Endothelial cell of umbilical vein (primary cell): ENCODE results near the gene FER. TPM values are rescaled to one million over a fixed set of nuclear protein-coding genes. Genes with fewer than 3 reads are reported as not detected.

Experiments used
- BruUV-seq: library from RNA; stranded (reverse); fragments of 400-500 nt; replicated peaks from 2 replicates; lab custom pipeline; 2021; lab: Mats Ljungman, UMichigan
- CTCF ChIA-PET: fragments of 300-600, 350-600 bp; sonication (Branson Sonifier 250); formaldehyde crosslinking; loops from one replicate; lab custom pipeline; 2021; ENCODE audit warnings: antibody characterized with exemption, inconsistent platforms; lab: Charles Lee
- POLR2A ChIA-PET: fragments of 300-600, 350-600 bp; sonication (Branson Sonifier 250); formaldehyde crosslinking; loops from one replicate; lab custom pipeline; 2021; ENCODE audit warnings: antibody characterized with exemption, inconsistent platforms; lab: Charles Lee
- DNase-seq: peaks from one replicate; pipeline ENCODE4 v3.0.0-alpha.2; 2011; ENCODE audit warnings: low read depth, low spot score
- FAIRE-seq: peaks from 2 replicates; lab custom pipeline; 2011; peaks lifted over from hg19 to GRCh38; lab: Jason Lieb, UNC
- H2AFZ ChIP-seq: 2 replicates; pipeline ENCODE4 v1.6.0; 2012; ENCODE audit warnings: low read depth, low read length, control low read depth, inconsistent platforms
- H3K27ac ChIP-seq: 2 replicates; pipeline ENCODE4 v1.5.1; 2011; ENCODE audit warnings: low read depth, mild to moderate bottlenecking, control low read depth, low read length, moderate library complexity; ENCODE audit not compliant: insufficient read depth
- H3K27me3 ChIP-seq, 2 experiments: 2 replicates each; pipeline versions ENCODE4 v1.6.0 to v1.6.1; 2011; ENCODE audit warnings: low read length in 2 of 2, mixed read lengths in 1 of 2; ENCODE audit not compliant: control insufficient read depth in 2 of 2, insufficient read depth in 2 of 2
- H3K36me3 ChIP-seq, 2 experiments: 2 replicates in 1 of 2; 3 replicates in 1 of 2; pipeline ENCODE4 v1.5.1; 2011; ENCODE audit warnings: low read length in 2 of 2, mild to moderate bottlenecking in 1 of 2, moderate library complexity in 1 of 2; ENCODE audit not compliant: control insufficient read depth in 2 of 2, insufficient read depth in 2 of 2; ENCODE audit errors: extremely low read depth in 1 of 2
- H3K4me1 ChIP-seq: 3 replicates; pipeline ENCODE4 v1.5.1; 2011; ENCODE audit warnings: mild to moderate bottlenecking, low read length; ENCODE audit not compliant: control insufficient read depth, insufficient read depth; ENCODE audit errors: extremely low read depth
- H3K4me2 ChIP-seq: 2 replicates; pipeline ENCODE4 v1.6.1; 2011; ENCODE audit warnings: low read length, control low read depth, mixed read lengths; ENCODE audit not compliant: insufficient read depth
- H3K4me3 ChIP-seq, 3 experiments: fragments of 200-600 bp in 1 of 3; sonication (generic), shearing (Covaris generic) in 1 of 3; replicated peaks in 1 of 3; 2 replicates each; pipeline ENCODE4 v1.5.1; 2011 to 2016; ENCODE audit warnings: control low read depth in 3 of 3, low read length in 3 of 3, mild to moderate bottlenecking in 2 of 3, inconsistent platforms in 1 of 3, low read depth in 1 of 3, moderate library complexity in 1 of 3; ENCODE audit not compliant: insufficient read depth in 1 of 3
- H3K79me2 ChIP-seq: 2 replicates; pipeline ENCODE4 v1.6.0; 2012; ENCODE audit warnings: low read length, inconsistent platforms; ENCODE audit not compliant: control insufficient read depth, insufficient read depth
- H3K9ac ChIP-seq: replicated peaks from 2 replicates; pipeline ENCODE3; 2011; ENCODE audit warnings: low read length, control low read depth; ENCODE audit not compliant: insufficient read depth; ENCODE audit errors: extremely low read depth
- H3K9me1 ChIP-seq: replicated peaks from 3 replicates; pipeline ENCODE4 v1.6.0; 2011; ENCODE audit warnings: mild to moderate bottlenecking, low read length; ENCODE audit not compliant: control insufficient read depth, insufficient read depth; ENCODE audit errors: extremely low read depth
- H3K9me3 ChIP-seq: replicated peaks from 2 replicates; pipeline ENCODE4 v1.5.1; 2012; ENCODE audit warnings: low read length, inconsistent platforms; ENCODE audit not compliant: control insufficient read depth, insufficient read depth
- H4K20me1 ChIP-seq: replicated peaks from 2 replicates; pipeline ENCODE3; 2011; ENCODE audit warnings: mild to moderate bottlenecking, low read length; ENCODE audit not compliant: control insufficient read depth, insufficient read depth; ENCODE audit errors: extremely low read depth
- EZH2 ChIP-seq: IDR thresholded peaks from 2 replicates; pipeline ENCODE4 v1.6.1; 2012; ENCODE audit warnings: borderline replicate concordance, low read depth, mild to moderate bottlenecking, moderate library complexity, low read length, inconsistent platforms; ENCODE audit not compliant: severe bottlenecking
- FOS ChIP-seq: IDR thresholded peaks from 2 replicates; pipeline ENCODE4 v1.6.1; 2011; ENCODE audit warnings: mild to moderate bottlenecking, low read length, moderate library complexity, borderline replicate concordance; ENCODE audit not compliant: insufficient read depth
- GATA2 ChIP-seq: IDR thresholded peaks from 2 replicates; pipeline ENCODE4 v1.7.0; 2011; ENCODE audit warnings: low read depth, mild to moderate bottlenecking, moderate library complexity, mixed read lengths, low read length; ENCODE audit not compliant: insufficient read length, insufficient read depth
- JUN ChIP-seq: IDR thresholded peaks from 2 replicates; pipeline ENCODE4 v1.6.1; 2011; ENCODE audit warnings: borderline replicate concordance, low read depth; ENCODE audit not compliant: insufficient read length, insufficient read depth
- MYC ChIP-seq: IDR thresholded peaks from one replicate; pipeline ENCODE4 v1.6.1; 2011; ENCODE audit warnings: mild to moderate bottlenecking, low read depth, low read length
- POLR2A ChIP-seq: IDR thresholded peaks from 2 replicates; pipeline ENCODE4 v1.6.1; 2012; ENCODE audit warnings: low read depth, mild to moderate bottlenecking, control low read depth, low read length
- POLR2AphosphoS5 ChIP-seq: IDR thresholded peaks from 2 replicates; pipeline ENCODE4 v1.6.1; 2012; ENCODE audit warnings: low read depth, mild to moderate bottlenecking, control low read depth, low read length, moderate library complexity; ENCODE audit not compliant: insufficient read depth
- dilution Hi-C: fragments of 300-500 bp; cut with MboI; formaldehyde crosslinking; loops from one replicate; pipeline ENCODE4 v1.15.0; 2019; ENCODE audit warnings: low sequenced_read_pairs; ENCODE audit not compliant: extremely low pct_ligation_motif_present
- intact Hi-C: fragments of 100-400 bp; cut with micrococcal nuclease; formaldehyde crosslinking; loops from one replicate; pipeline ENCODE4 v1.10.0; 2022
- polyA plus RNA-seq, 4 experiments: library from polyadenylated mRNA; depleted of rRNA in 3 of 4; stranded (reverse) in 3 of 4; unstranded in 1 of 4; fragments of >200 nt; gene quantifications; 2 replicates each; pipeline versions ENCODE4 v1.2.1 to v1.2.3, GENCODE V29; 2011 to 2012; ENCODE audit warnings: missing spikeins in 1 of 4
- total RNA-seq: library from RNA; stranded (reverse); gene quantifications from 2 replicates; pipeline ENCODE4 v1.2.3, GENCODE V29; 2021
- TF ChIP-seq, protein P1 (sequence below), 2 donors: IDR thresholded peaks; 1 replicate in 1 of 2; 2 replicates in 1 of 2; pipeline ENCODE4 v1.5.1; 2011; ENCODE audit warnings: low read length in 2 of 2, mild to moderate bottlenecking in 2 of 2, moderate library complexity in 2 of 2, control low read depth in 1 of 2, inconsistent platforms in 1 of 2, low read depth in 1 of 2; ENCODE audit not compliant: insufficient read depth in 1 of 2; ENCODE audit errors: extremely low read depth in 1 of 2
- TF ChIP-seq, protein P2 (sequence below): IDR thresholded peaks from 2 replicates; pipeline ENCODE4 v1.6.1; 2011; ENCODE audit not compliant: insufficient read depth, insufficient read length

FER gene
- total and polyA plus RNA-seq, 2 donors (not counting 3 experiments of a cell fraction or from before 2014, with no cell fraction given): 2.3 to 27.5 TPM

DNA sequence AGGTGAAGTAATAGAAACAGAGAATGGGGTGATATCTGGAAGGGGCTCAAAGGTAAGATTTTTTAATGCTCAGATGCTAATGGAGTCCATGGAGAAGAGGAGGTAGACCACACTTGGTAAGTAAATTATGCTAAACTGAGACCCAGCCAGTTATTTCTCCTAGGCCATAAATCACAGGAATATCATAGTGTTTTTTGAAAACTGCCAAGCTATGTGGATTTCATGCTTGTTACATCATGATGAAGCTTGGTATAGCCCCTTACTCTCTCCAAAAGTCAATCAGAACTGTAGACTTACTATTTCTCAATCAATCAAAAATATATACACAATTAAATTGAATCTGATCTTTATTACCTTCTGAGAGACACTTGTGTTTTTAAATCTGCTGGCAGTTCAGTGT, 409.2 kb downstream of the FER start:
- Histone ChIP-seq H3K9me3 (no peaks in the 10 kb centered on the region), H2AFZ (no peak overlapping the region), H3K79me2 (no peaks in the 10 kb centered on the region), H3K9ac (no peak overlapping the region), H3K4me1 (no peaks in the 10 kb centered on the region), H3K9me1 (no peaks in the 10 kb centered on the region), H3K27ac (no peak overlapping the region), H4K20me1 (no peaks in the 10 kb centered on the region), H3K36me3 (no peaks in the 10 kb centered on the region), H3K4me2 (no peak overlapping the region), H3K4me3 (no peak overlapping the region), H3K27me3 (no peaks in the 10 kb centered on the region)
- FAIRE-seq: no peak
- POLR2A ChIA-PET: no interaction called here
- no TSS peak for BruUV-seq
- intact Hi-C loops: no loop called here
- no peak for DNase-seq
- dilution Hi-C loops: no loop called here
- CTCF ChIA-PET: interaction anchor here (1.3 kb wide), 1 partner anchor 17 kb away, joined by 3 read pairs; no protein-coding TSS in a partner anchor
- TF ChIP-seq FOS (no peak), JUN (no peak), MYC (no peak), POLR2AphosphoS5 (no peak), EZH2 (no peak), GATA2 (no peak), POLR2A (no peak)
- TF ChIP-seq, protein P1, sequence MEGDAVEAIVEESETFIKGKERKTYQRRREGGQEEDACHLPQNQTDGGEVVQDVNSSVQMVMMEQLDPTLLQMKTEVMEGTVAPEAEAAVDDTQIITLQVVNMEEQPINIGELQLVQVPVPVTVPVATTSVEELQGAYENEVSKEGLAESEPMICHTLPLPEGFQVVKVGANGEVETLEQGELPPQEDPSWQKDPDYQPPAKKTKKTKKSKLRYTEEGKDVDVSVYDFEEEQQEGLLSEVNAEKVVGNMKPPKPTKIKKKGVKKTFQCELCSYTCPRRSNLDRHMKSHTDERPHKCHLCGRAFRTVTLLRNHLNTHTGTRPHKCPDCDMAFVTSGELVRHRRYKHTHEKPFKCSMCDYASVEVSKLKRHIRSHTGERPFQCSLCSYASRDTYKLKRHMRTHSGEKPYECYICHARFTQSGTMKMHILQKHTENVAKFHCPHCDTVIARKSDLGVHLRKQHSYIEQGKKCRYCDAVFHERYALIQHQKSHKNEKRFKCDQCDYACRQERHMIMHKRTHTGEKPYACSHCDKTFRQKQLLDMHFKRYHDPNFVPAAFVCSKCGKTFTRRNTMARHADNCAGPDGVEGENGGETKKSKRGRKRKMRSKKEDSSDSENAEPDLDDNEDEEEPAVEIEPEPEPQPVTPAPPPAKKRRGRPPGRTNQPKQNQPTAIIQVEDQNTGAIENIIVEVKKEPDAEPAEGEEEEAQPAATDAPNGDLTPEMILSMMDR (IDR thresholded peaks at IDR 0.05; ENCODE audit: extremely low read depth in 1 of 2, insufficient read depth in 1 of 2, low read depth in 1 of 2, low read length in 2 of 2): no peak
- TF ChIP-seq, protein P2, sequence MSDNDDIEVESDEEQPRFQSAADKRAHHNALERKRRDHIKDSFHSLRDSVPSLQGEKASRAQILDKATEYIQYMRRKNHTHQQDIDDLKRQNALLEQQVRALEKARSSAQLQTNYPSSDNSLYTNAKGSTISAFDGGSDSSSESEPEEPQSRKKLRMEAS: no peak
